Measurements from ENCODE around the gene BABAM2. TPM values are rescaled to one million over a fixed set of nuclear protein-coding genes. Genes with fewer than 3 reads are reported as not detected.

Gene BABAM2
- total and polyA plus RNA-seq, 2 of the 4 experiments (the other 2 are of a cell fraction) = 20.9 to 23.1 TPM

GRCh38 chr2:28319118-28320008 is 428.8 kb downstream of the BABAM2 start:
- Histone ChIP-seq H2AK5ac (ENCODE audit: low read depth, low read length) (no peak overlapping the region; the same call in none of the 2 replicates), H2AFZ (replicated peaks; ENCODE audit: low read length, poor library complexity) (no peak overlapping the region), H2BK120ac (ENCODE audit: low read depth, low read length) (no peak overlapping the region), H3K27me3 (ENCODE audit: control insufficient read depth, insufficient read depth, low read length) (no peaks in the 10 kb centered on the region), H3K27ac (ENCODE audit: insufficient read depth, low read length) (no peak overlapping the region), H2AK9ac (replicated peaks; ENCODE audit: low read depth, low read length, poor library complexity) (no peak overlapping the region), H3K23ac (ENCODE audit: low read depth, low read length) (no peak overlapping the region), H4K5ac (ENCODE audit: low read depth, low read length) (no peak overlapping the region), H3K9ac (ENCODE audit: low read depth, low read length) (no peak overlapping the region), H3K14ac (replicated peaks; ENCODE audit: low read depth, low read length) (no peak overlapping the region), H3K4me3 (ENCODE audit: insufficient read depth, low read depth, low read length) (no peak overlapping the region), H4K8ac (ENCODE audit: low read depth in 2 of 2, low read length in 2 of 2) (no peak overlapping the region), H3K4ac (ENCODE audit: low read depth, low read length) (no peak overlapping the region; the same call in 1 of the 2 replicates), H3K56ac (ENCODE audit: extremely low read depth, insufficient read depth, low read length) (no peak overlapping the region), H2BK20ac (ENCODE audit: low read depth, low read length) (no peak overlapping the region), H3K4me1 (ENCODE audit: control insufficient read depth, insufficient read depth, low read length) (peaks cover 10% of the 10 kb centered on the region), H3K9me3 (ENCODE audit: control insufficient read depth, insufficient read depth, low read length) (no peaks in the 10 kb centered on the region), H2BK5ac (ENCODE audit: low read depth, low read length, poor library complexity, severe bottlenecking) (no peak overlapping the region), H3K9me1 (ENCODE audit: insufficient read depth, low read length) (peaks cover 2% of the 10 kb centered on the region), H3K18ac (ENCODE audit: low read depth, low read length) (no peak overlapping the region; the same call in 1 of the 2 replicates), H4K91ac (ENCODE audit: insufficient read depth, low read depth, low read length) (no peak overlapping the region), H3K36me3 (ENCODE audit: control insufficient read depth, insufficient read depth, low read length) (no peaks in the 10 kb centered on the region), H2BK15ac (ENCODE audit: low read depth, low read length) (no peak overlapping the region), H3K79me1 (ENCODE audit: low read depth in 1 of 2, low read length in 2 of 2) (no peaks in the 10 kb centered on the region), H4K20me1 (ENCODE audit: insufficient read depth, low read length) (no peaks in the 10 kb centered on the region), H3K4me2 (ENCODE audit: low read depth, low read length) (no peak overlapping the region)
- DNase-seq = no peak
- WGBS, 2 experiments (ENCODE audit: extremely low coverage in 2 of 2, insufficient read length in 1 of 2) = 77% methylated on average over 7 of the region's 15 CpGs; no CpG with 5 or more reads in 1 of the 2 experiments
- BruUV-seq (replicated peaks) = no TSS peak
- ATAC-seq (ENCODE audit: low read depth) = no peak
- intact Hi-C loops (cut with micrococcal nuclease) (no loop called here), in situ Hi-C loops (cut with MboI; ENCODE audit: low sequenced_read_pairs) (no loop called here), dilution Hi-C loops (cut with HindIII; ENCODE audit: low sequenced_read_pairs, unreplicated experiment) (no loop called here)
- ChIA-PET CTCF (interaction anchor here (0.6 kb wide), 1 partner anchor 78 kb away, joined by 4 read pairs; no protein-coding TSS in a partner anchor), POLR2A (ENCODE audit: unreplicated experiment) (no interaction called here)
- TF ChIP-seq RFX5 (IDR thresholded peaks at IDR 0.05; ENCODE audit: low read depth, low read length) = no peak
- no peak for TF ChIP-seq MXI1 (IDR thresholded peaks at IDR 0.05; ENCODE audit: borderline replicate concordance, low read depth, low read length)
- no peak for TF ChIP-seq CHD1 (IDR thresholded peaks at IDR 0.05; ENCODE audit: low read depth, low read length)
- no peak for TF ChIP-seq MAFK (IDR thresholded peaks at IDR 0.05; ENCODE audit: low read depth, low read length)
- no peak for TF ChIP-seq MAZ (IDR thresholded peaks at IDR 0.05; ENCODE audit: borderline replicate concordance, low read depth, low read length)
- no peak for TF ChIP-seq BHLHE40 (IDR thresholded peaks at IDR 0.05; ENCODE audit: low read depth, low read length)
- TF ChIP-seq, protein P1, sequence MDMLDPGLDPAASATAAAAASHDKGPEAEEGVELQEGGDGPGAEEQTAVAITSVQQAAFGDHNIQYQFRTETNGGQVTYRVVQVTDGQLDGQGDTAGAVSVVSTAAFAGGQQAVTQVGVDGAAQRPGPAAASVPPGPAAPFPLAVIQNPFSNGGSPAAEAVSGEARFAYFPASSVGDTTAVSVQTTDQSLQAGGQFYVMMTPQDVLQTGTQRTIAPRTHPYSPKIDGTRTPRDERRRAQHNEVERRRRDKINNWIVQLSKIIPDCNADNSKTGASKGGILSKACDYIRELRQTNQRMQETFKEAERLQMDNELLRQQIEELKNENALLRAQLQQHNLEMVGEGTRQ (IDR thresholded peaks at IDR 0.05; ENCODE audit: low read depth, low read length) = no peak
- no peak for TF ChIP-seq CTCF (conservative IDR thresholded peaks at IDR 0.05; ENCODE audit: low read depth, low read length)
- no peak for TF ChIP-seq RAD21 (IDR thresholded peaks at IDR 0.05; ENCODE audit: low read length)
- TF ChIP-seq CEBPB (IDR thresholded peaks at IDR 0.05; ENCODE audit: low read depth, low read length) = no peak
- no peak for TF ChIP-seq FOS (IDR thresholded peaks at IDR 0.05; ENCODE audit: low read depth, low read length)
- TF ChIP-seq NFE2L2 (IDR thresholded peaks at IDR 0.05; ENCODE audit: low read depth, low read length) = no peak
- no peak for TF ChIP-seq RCOR1 (IDR thresholded peaks at IDR 0.05; ENCODE audit: insufficient replicate concordance, low read length)
- TF ChIP-seq POLR2A (IDR thresholded peaks at IDR 0.05; ENCODE audit: low read depth, low read length) = no peak
